CD4-positive, alpha-beta memory T cell (primary cell): ENCODE measurements around the gene ZNF134. TPM values are rescaled to one million over a fixed set of nuclear protein-coding genes. Genes with fewer than 3 reads are reported as not detected.

Experiments
- CTCF ChIA-PET: fragments of 350-600 bp; sonication (Branson Sonifier 250); formaldehyde crosslinking; loops from one replicate; lab custom pipeline; 2021; ENCODE audit warnings: inconsistent platforms; ENCODE audit not compliant: partially characterized antibody; lab: Charles Lee
- POLR2A ChIA-PET: fragments of 350-600 bp; sonication (Branson Sonifier 250); formaldehyde crosslinking; loops from one replicate; lab custom pipeline; 2021; ENCODE audit not compliant: partially characterized antibody; lab: Charles Lee
- DNase-seq, 5 donors: peaks; one replicate each; pipeline versions ENCODE4 v3.0.0 to v3.0.0-alpha.2; 2020 to 2022; ENCODE audit warnings: mixed read lengths in 1 of 5
- H3K27ac ChIP-seq: one replicate; pipeline ENCODE4 v1.7.0; 2013; ENCODE audit warnings: low read depth, low read length
- H3K27me3 ChIP-seq: 2 replicates; pipeline ENCODE4 v1.7.0; 2013; ENCODE audit warnings: mild to moderate bottlenecking, low read length, moderate library complexity; ENCODE audit not compliant: insufficient read depth
- H3K36me3 ChIP-seq: 2 replicates; pipeline ENCODE4 v1.7.0; 2013; ENCODE audit warnings: mild to moderate bottlenecking, low read length, moderate library complexity; ENCODE audit not compliant: insufficient read depth
- H3K4me1 ChIP-seq: 2 replicates; pipeline ENCODE4 v1.7.0; 2013; ENCODE audit warnings: mild to moderate bottlenecking, low read length, moderate library complexity; ENCODE audit not compliant: insufficient read depth
- H3K4me3 ChIP-seq, 2 donors: one replicate each; pipeline ENCODE4 v1.7.0; 2013; ENCODE audit warnings: low read length in 2 of 2, mild to moderate bottlenecking in 1 of 2
- H3K9me3 ChIP-seq, 2 donors: one replicate each; pipeline ENCODE4 v1.7.0; 2013; ENCODE audit warnings: low read length in 2 of 2, control low read depth in 1 of 2; ENCODE audit not compliant: control insufficient read depth in 1 of 2
- H3K27ac Mint-ChIP-seq, 7 donors: one replicate each; pipeline ENCODE4 v1.8.0; 2020 to 2021; ENCODE audit warnings: mixed read lengths in 7 of 7, mild to moderate bottlenecking in 6 of 7, inconsistent platforms in 3 of 7, moderate library complexity in 3 of 7
- H3K27me3 Mint-ChIP-seq, 2 donors: one replicate each; pipeline ENCODE4 v1.8.0; 2020 to 2021; ENCODE audit warnings: mixed read lengths in 2 of 2
- H3K36me3 Mint-ChIP-seq, 2 donors: one replicate each; pipeline ENCODE4 v1.8.0; 2020 to 2021; ENCODE audit warnings: mixed read lengths in 2 of 2, inconsistent platforms in 1 of 2, mild to moderate bottlenecking in 1 of 2
- H3K4me1 Mint-ChIP-seq, 4 donors: one replicate each; pipeline ENCODE4 v1.8.0; 2020 to 2021; ENCODE audit warnings: mixed read lengths in 4 of 4, mild to moderate bottlenecking in 1 of 4
- H3K4me3 Mint-ChIP-seq, 8 donors: one replicate each; pipeline ENCODE4 v1.8.0; 2020 to 2021; ENCODE audit warnings: mixed read lengths in 8 of 8, mild to moderate bottlenecking in 7 of 8, moderate library complexity in 6 of 8, inconsistent platforms in 3 of 8
- H3K9me3 Mint-ChIP-seq, 8 donors: one replicate each; pipeline ENCODE4 v1.8.0; 2020 to 2021; ENCODE audit warnings: mixed read lengths in 8 of 8, mild to moderate bottlenecking in 5 of 8, inconsistent platforms in 3 of 8, moderate library complexity in 1 of 8
- intact Hi-C: fragments of 100-400 bp; cut with micrococcal nuclease; formaldehyde crosslinking; loops from one replicate; pipeline ENCODE4 v1.15.1; 2023
- polyA plus RNA-seq, 2 donors: library from polyadenylated mRNA; unstranded; fragments of 300-500 nt; fragmentation: Illumina TruSeq; gene quantifications; one replicate each; pipeline ENCODE4 v1.2.3, GENCODE V29; 2021
- total RNA-seq, 2 experiments: library from RNA; stranded (reverse); gene quantifications; one replicate each; pipeline ENCODE4 v1.2.3, GENCODE V29; 2021

The ZNF134 gene
- total and polyA plus RNA-seq, 4 experiments from 2014 or later = 8.9 to 32.3 (median 22.4) TPM

DNA sequence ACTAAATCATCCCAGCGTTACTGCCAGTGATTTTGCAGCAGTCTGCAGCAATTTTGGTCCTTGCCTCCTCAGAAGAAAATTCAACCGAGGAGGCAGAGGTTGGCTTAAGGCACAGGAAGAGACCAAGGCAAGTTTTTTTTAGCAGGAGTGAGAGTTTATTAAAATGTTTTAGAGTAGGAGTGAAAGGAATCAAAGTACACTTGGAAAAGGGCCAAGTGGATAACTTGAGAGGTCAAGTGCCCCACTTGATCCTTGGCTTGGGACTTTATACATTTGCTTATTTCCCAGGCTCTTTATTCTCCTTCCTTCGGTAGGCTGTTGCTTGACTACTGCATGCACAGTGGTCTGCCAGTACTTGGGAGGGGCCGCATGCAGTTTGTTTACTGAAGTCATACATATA is 2.9 kb upstream of the ZNF134 start:
- POLR2A ChIA-PET = interaction anchor here (1.0 kb wide), 1 partner anchor 31 kb away, joined by 4 read pairs; no protein-coding TSS in a partner anchor
- intact Hi-C loops = no loop called here

GRCh38 chr19:57615346-57615745 is 1.3 kb downstream of the ZNF134 start:
- H3K4me1 ChIP-seq = peaks cover 18% of the 10 kb centered on the region
- Mint-ChIP-seq H3K4me1 (peaks cover 17 to 42% (median 32%) of the 10 kb centered on the region in 4 donors), H3K27ac (peak overlapping the region; percentile 22 to 90 (median 75)), H3K4me3 (peak overlapping the region; percentile 89 to 94 (median 92)), H3K9me3 (peaks cover 10 to 81% (median 76%) of the 10 kb centered on the region in 8 donors), H3K27me3 (no peaks in the 10 kb centered on the region), H3K36me3 (peaks cover 60 to 71% of the 10 kb centered on the region in 2 donors)
- no peak for DNase-seq
- H3K27me3 ChIP-seq = no peaks in the 10 kb centered on the region
- H3K27ac ChIP-seq = no peak overlapping the region
- intact Hi-C loops = loop anchor here (2.0 kb wide), 1 partner anchor 37 kb away; the partner anchor contains the start of gene ZNF416
- peak overlapping the region; percentile 78 to 92 for H3K4me3 ChIP-seq
- H3K36me3 ChIP-seq = peaks cover 49% of the 10 kb centered on the region
- peaks cover 23 to 57% of the 10 kb centered on the region in 2 donors for H3K9me3 ChIP-seq
- POLR2A ChIA-PET = no interaction called here
- CTCF ChIA-PET = no interaction called here

More for the DNA sequence above, 2.9 kb upstream of the ZNF134 start:
- CTCF ChIA-PET = no interaction called here
- Histone ChIP-seq H3K4me1 (peaks cover 18% of the 10 kb centered on the region), H3K4me3 (no peak overlapping the region), H3K27ac (no peak overlapping the region), H3K27me3 (no peaks in the 10 kb centered on the region), H3K36me3 (peaks cover 8% of the 10 kb centered on the region), H3K9me3 (peaks cover 7 to 31% of the 10 kb centered on the region in 2 donors)
- Mint-ChIP-seq H3K9me3 (peaks cover 3 to 72% (median 65%) of the 10 kb centered on the region in 8 donors), H3K27ac (no peak overlapping the region), H3K4me1 (peaks cover 13 to 27% (median 21%) of the 10 kb centered on the region in 4 donors), H3K27me3 (no peaks in the 10 kb centered on the region), H3K4me3 (peak overlapping the region in 1 of 8 donors; percentile 35), H3K36me3 (peaks cover 43 to 44% of the 10 kb centered on the region in 2 donors)
- DNase-seq = no peak

- DNase-seq = no peak
- Histone ChIP-seq H3K27me3 (no peaks in the 10 kb centered on the region), H3K36me3 (peaks cover 51% of the 10 kb centered on the region), H3K4me3 (peak overlapping the region; percentile 2 to 15), H3K9me3 (peaks cover 28 to 92% of the 10 kb centered on the region in 2 donors), H3K4me1 (no peaks in the 10 kb centered on the region), H3K27ac (no peak overlapping the region)
- H3K36me3 Mint-ChIP-seq = peaks cover 79 to 81% of the 10 kb centered on the region in 2 donors
- intact Hi-C loops = no loop called here
- CTCF ChIA-PET = no interaction called here
- H3K4me1 Mint-ChIP-seq = peaks cover 5 to 17% (median 13%) of the 10 kb centered on the region in 4 donors
- H3K27me3 Mint-ChIP-seq = no peaks in the 10 kb centered on the region
- POLR2A ChIA-PET = interaction anchor here (0.7 to 1.3 kb wide), 2 partner anchors 13 to 232 kb away, joined by 3 to 4 read pairs; partner anchors contain the start of gene ZNF211
- no peak overlapping the region for H3K4me3 Mint-ChIP-seq
- no peak overlapping the region for H3K27ac Mint-ChIP-seq
- peaks cover 7 to 100% (median 95%) of the 10 kb centered on the region in 8 donors for H3K9me3 Mint-ChIP-seq
These were observed 6.8 kb downstream of the ZNF134 start for GRCh38 chr19:57620673-57621348.

GRCh38 chr19:57623091-57623490 is 9.0 kb downstream of the ZNF134 start:
- Histone ChIP-seq H3K9me3 (peaks cover 28 to 75% of the 10 kb centered on the region in 2 donors), H3K27ac (no peak overlapping the region), H3K36me3 (peaks cover 29% of the 10 kb centered on the region), H3K27me3 (no peaks in the 10 kb centered on the region), H3K4me3 (no peak overlapping the region), H3K4me1 (no peaks in the 10 kb centered on the region)
- Mint-ChIP-seq H3K27me3 (no peaks in the 10 kb centered on the region), H3K27ac (no peak overlapping the region), H3K36me3 (peaks cover 60 to 63% of the 10 kb centered on the region in 2 donors), H3K4me1 (peaks cover 1 to 3% (median 2%) of the 10 kb centered on the region in 4 donors), H3K9me3 (peaks cover under 1 to 96% (median 89%) of the 10 kb centered on the region in 8 donors), H3K4me3 (no peak overlapping the region)
- ChIA-PET POLR2A (interaction anchor here (0.7 kb wide), 1 partner anchor 22 kb away, joined by 3 read pairs; no protein-coding TSS in a partner anchor), CTCF (no interaction called here)
- DNase-seq = no peak
- intact Hi-C loops = no loop called here

- H3K4me1 Mint-ChIP-seq = peaks cover 18 to 35% (median 27%) of the 10 kb centered on the region in 4 donors
- peak within 1 kb of the TSS; percentile 94 to 98 (median 96) for H3K4me3 Mint-ChIP-seq
- H3K4me1 ChIP-seq = peaks cover 19% of the 10 kb centered on the region
- peaks cover 2 to 57% (median 41%) of the 10 kb centered on the region in 8 donors for H3K9me3 Mint-ChIP-seq
- POLR2A ChIA-PET = interaction anchor here (0.8 to 2.2 kb wide), 22 partner anchors 11 to 550 kb away, joined by 3 to 16 read pairs (median 5); partner anchors contain the start of genes ZIK1, ZNF134, ZNF274 and ZNF530
- intact Hi-C loops = loop anchor here (1.0 to 5.0 kb wide), 10 partner anchors 19 to 222 kb away; partner anchors contain the start of genes ZNF134, ZNF17, ZNF416 and ZNF551
- peaks cover 20% of the 10 kb centered on the region for H3K36me3 ChIP-seq
- DNase-seq = peak; percentile 86 to 91 (median 88)
- peak within 1 kb of the TSS; percentile 81 for H3K27ac ChIP-seq
- CTCF ChIA-PET = no interaction called here
- peak within 1 kb of the TSS; percentile 84 to 87 for H3K4me3 ChIP-seq
- peak within 1 kb of the TSS; percentile 83 to 96 (median 94) for H3K27ac Mint-ChIP-seq
- H3K36me3 Mint-ChIP-seq = peaks cover 44 to 54% of the 10 kb centered on the region in 2 donors
- no peaks in the 10 kb centered on the region for H3K27me3 Mint-ChIP-seq
- H3K27me3 ChIP-seq = no peaks in the 10 kb centered on the region
- peaks cover 0 to 24% of the 10 kb centered on the region in 2 donors for H3K9me3 ChIP-seq
These were observed 19.2 kb downstream of the ZNF134 start, which contains the start of gene ZNF211 for GRCh38 chr19:57632987-57633831. ZNF211 (plus strand) TSS chr19:57633168; CDS start chr19:57633347, 179 bp downstream.

- H3K36me3 Mint-ChIP-seq = peaks cover 50 to 59% of the 10 kb centered on the region in 2 donors
- peak overlapping the region; percentile 94 to 98 (median 96) for H3K4me3 Mint-ChIP-seq
- H3K9me3 Mint-ChIP-seq = peaks cover 8 to 58% (median 42%) of the 10 kb centered on the region in 8 donors
- peak overlapping the region; percentile 83 to 96 (median 94) for H3K27ac Mint-ChIP-seq
- peaks cover 19% of the 10 kb centered on the region for H3K4me1 ChIP-seq
- H3K27me3 ChIP-seq = no peaks in the 10 kb centered on the region
- no peaks in the 10 kb centered on the region for H3K27me3 Mint-ChIP-seq
- H3K4me3 ChIP-seq = peak overlapping the region; percentile 84 to 87
- peak overlapping the region; percentile 81 for H3K27ac ChIP-seq
- peaks cover 24% of the 10 kb centered on the region for H3K36me3 ChIP-seq
- no peak for DNase-seq
- peaks cover 18 to 35% (median 29%) of the 10 kb centered on the region in 4 donors for H3K4me1 Mint-ChIP-seq
- ChIA-PET POLR2A (interaction anchor here (0.7 to 2.2 kb wide), 16 partner anchors 12 to 550 kb away, joined by 3 to 16 read pairs (median 5); partner anchors contain the start of genes ZIK1, ZNF134, ZNF274 and ZNF530), CTCF (no interaction called here)
- peaks cover 0 to 25% of the 10 kb centered on the region in 2 donors for H3K9me3 ChIP-seq
- intact Hi-C loops = loop anchor here (1.0 to 5.0 kb wide), 10 partner anchors 19 to 222 kb away; partner anchors contain the start of genes ZNF134, ZNF17, ZNF416 and ZNF551
These were observed 19.7 kb downstream of the ZNF134 start for GRCh38 chr19:57633832-57634131.
